ENCODE data around the gene GABRA5.

Gene GABRA5

GRCh38 chr15:26921433-26921832 lies 54.6 kb downstream of the GABRA5 start:
- no peaks in the 10 kb centered on the region for H3K4me1 ChIP-seq (ENCODE audit: control insufficient read depth, insufficient read depth, low read length)
- H3K27ac ChIP-seq (ENCODE audit: low read length) = no peak overlapping the region
- H3K27me3 ChIP-seq (ENCODE audit: control insufficient read depth in 1 of 2, insufficient read depth in 2 of 2, low read length in 2 of 2) = no peaks in the 10 kb centered on the region
- H3K36me3 ChIP-seq (ENCODE audit: control insufficient read depth in 2 of 2, insufficient read depth in 2 of 2, low read length in 2 of 2) = no peaks in the 10 kb centered on the region
- H3K9ac ChIP-seq (ENCODE audit: low read length in 2 of 2) = no peak overlapping the region
- peaks cover 1 to 7% of the 10 kb centered on the region in 2 donors for H3K9me3 ChIP-seq (ENCODE audit: control insufficient read depth in 2 of 2, low read length in 2 of 2)
- no peak overlapping the region for H3K4me3 ChIP-seq (ENCODE audit: low read length in 2 of 2)

GRCh38 chr15:26926081-26926480 lies 59.2 kb downstream of the GABRA5 start:
- Histone ChIP-seq H3K27me3 (ENCODE audit: control insufficient read depth in 1 of 2, insufficient read depth in 2 of 2, low read length in 2 of 2) (no peaks in the 10 kb centered on the region), H3K9me3 (ENCODE audit: control insufficient read depth in 2 of 2, low read length in 2 of 2) (peaks cover 1 to 3% of the 10 kb centered on the region in 2 donors), H3K4me1 (ENCODE audit: control insufficient read depth, insufficient read depth, low read length) (no peaks in the 10 kb centered on the region), H3K9ac (ENCODE audit: low read length in 2 of 2) (no peak overlapping the region), H3K36me3 (ENCODE audit: control insufficient read depth in 2 of 2, insufficient read depth in 2 of 2, low read length in 2 of 2) (no peaks in the 10 kb centered on the region), H3K4me3 (ENCODE audit: low read length in 2 of 2) (no peak overlapping the region), H3K27ac (ENCODE audit: low read length) (no peak overlapping the region)

- no peak overlapping the region for H3K4me3 ChIP-seq (ENCODE audit: low read length in 2 of 2)
- no peak overlapping the region for H3K27ac ChIP-seq (ENCODE audit: low read length)
- no peaks in the 10 kb centered on the region for H3K27me3 ChIP-seq (ENCODE audit: control insufficient read depth in 1 of 2, insufficient read depth in 2 of 2, low read length in 2 of 2)
- H3K4me1 ChIP-seq (ENCODE audit: control insufficient read depth, insufficient read depth, low read length) = no peaks in the 10 kb centered on the region
- no peak overlapping the region for H3K9ac ChIP-seq (ENCODE audit: low read length in 2 of 2)
- no peaks in the 10 kb centered on the region for H3K36me3 ChIP-seq (ENCODE audit: control insufficient read depth in 2 of 2, insufficient read depth in 2 of 2, low read length in 2 of 2)
- H3K9me3 ChIP-seq (ENCODE audit: control insufficient read depth in 2 of 2, low read length in 2 of 2) = peaks cover 1 to 3% of the 10 kb centered on the region in 2 donors
These were observed 61.2 kb downstream of the GABRA5 start for GRCh38 chr15:26928051-26928450.

GRCh38 chr15:26929588-26929987 lies 62.7 kb downstream of the GABRA5 start:
- Histone ChIP-seq H3K36me3 (ENCODE audit: control insufficient read depth in 2 of 2, insufficient read depth in 2 of 2, low read length in 2 of 2) (no peaks in the 10 kb centered on the region), H3K4me3 (ENCODE audit: low read length in 2 of 2) (no peak overlapping the region), H3K4me1 (ENCODE audit: control insufficient read depth, insufficient read depth, low read length) (no peaks in the 10 kb centered on the region), H3K27ac (ENCODE audit: low read length) (no peak overlapping the region), H3K9me3 (ENCODE audit: control insufficient read depth in 2 of 2, low read length in 2 of 2) (peaks cover 0 to 1% of the 10 kb centered on the region in 2 donors), H3K27me3 (ENCODE audit: control insufficient read depth in 1 of 2, insufficient read depth in 2 of 2, low read length in 2 of 2) (no peaks in the 10 kb centered on the region), H3K9ac (ENCODE audit: low read length in 2 of 2) (no peak overlapping the region)

- no peak overlapping the region for H3K9ac ChIP-seq (ENCODE audit: low read length in 2 of 2)
- H3K27me3 ChIP-seq (ENCODE audit: control insufficient read depth in 1 of 2, insufficient read depth in 2 of 2, low read length in 2 of 2) = no peaks in the 10 kb centered on the region
- H3K9me3 ChIP-seq (ENCODE audit: control insufficient read depth in 2 of 2, low read length in 2 of 2) = no peaks in the 10 kb centered on the region
- no peak overlapping the region for H3K4me3 ChIP-seq (ENCODE audit: low read length in 2 of 2)
- H3K36me3 ChIP-seq (ENCODE audit: control insufficient read depth in 2 of 2, insufficient read depth in 2 of 2, low read length in 2 of 2) = no peaks in the 10 kb centered on the region
- H3K27ac ChIP-seq (ENCODE audit: low read length) = no peak overlapping the region
- H3K4me1 ChIP-seq (ENCODE audit: control insufficient read depth, insufficient read depth, low read length) = no peaks in the 10 kb centered on the region
These were observed 68.0 kb downstream of the GABRA5 start for GRCh38 chr15:26934848-26935247.

GRCh38 chr15:26935322-26935721 lies 68.5 kb downstream of the GABRA5 start:
- H3K27ac ChIP-seq (ENCODE audit: low read length) = no peak overlapping the region
- H3K4me1 ChIP-seq (ENCODE audit: control insufficient read depth, insufficient read depth, low read length) = no peaks in the 10 kb centered on the region
- no peaks in the 10 kb centered on the region for H3K9me3 ChIP-seq (ENCODE audit: control insufficient read depth in 2 of 2, low read length in 2 of 2)
- H3K36me3 ChIP-seq (ENCODE audit: control insufficient read depth in 2 of 2, insufficient read depth in 2 of 2, low read length in 2 of 2) = no peaks in the 10 kb centered on the region
- H3K4me3 ChIP-seq (ENCODE audit: low read length in 2 of 2) = no peak overlapping the region
- H3K27me3 ChIP-seq (ENCODE audit: control insufficient read depth in 1 of 2, insufficient read depth in 2 of 2, low read length in 2 of 2) = no peaks in the 10 kb centered on the region
- H3K9ac ChIP-seq (ENCODE audit: low read length in 2 of 2) = no peak overlapping the region

- H3K4me1 ChIP-seq (ENCODE audit: control insufficient read depth, insufficient read depth, low read length) = no peaks in the 10 kb centered on the region
- H3K9me3 ChIP-seq (ENCODE audit: control insufficient read depth in 2 of 2, low read length in 2 of 2) = no peaks in the 10 kb centered on the region
- H3K27me3 ChIP-seq (ENCODE audit: control insufficient read depth in 1 of 2, insufficient read depth in 2 of 2, low read length in 2 of 2) = no peaks in the 10 kb centered on the region
- H3K36me3 ChIP-seq (ENCODE audit: control insufficient read depth in 2 of 2, insufficient read depth in 2 of 2, low read length in 2 of 2) = no peaks in the 10 kb centered on the region
- no peak overlapping the region for H3K4me3 ChIP-seq (ENCODE audit: low read length in 2 of 2)
- no peak overlapping the region for H3K27ac ChIP-seq (ENCODE audit: low read length)
- H3K9ac ChIP-seq (ENCODE audit: low read length in 2 of 2) = no peak overlapping the region
These were observed 69.6 kb downstream of the GABRA5 start for GRCh38 chr15:26936502-26936901.

GRCh38 chr15:26937134-26937533 lies 70.3 kb downstream of the GABRA5 start:
- no peaks in the 10 kb centered on the region for H3K4me1 ChIP-seq (ENCODE audit: control insufficient read depth, insufficient read depth, low read length)
- no peak overlapping the region for H3K27ac ChIP-seq (ENCODE audit: low read length)
- no peaks in the 10 kb centered on the region for H3K36me3 ChIP-seq (ENCODE audit: control insufficient read depth in 2 of 2, insufficient read depth in 2 of 2, low read length in 2 of 2)
- H3K9ac ChIP-seq (ENCODE audit: low read length in 2 of 2) = no peak overlapping the region
- H3K9me3 ChIP-seq (ENCODE audit: control insufficient read depth in 2 of 2, low read length in 2 of 2) = no peaks in the 10 kb centered on the region
- no peak overlapping the region for H3K4me3 ChIP-seq (ENCODE audit: low read length in 2 of 2)
- no peaks in the 10 kb centered on the region for H3K27me3 ChIP-seq (ENCODE audit: control insufficient read depth in 1 of 2, insufficient read depth in 2 of 2, low read length in 2 of 2)

GRCh38 chr15:26939398-26939797 lies 72.5 kb downstream of the GABRA5 start:
- Histone ChIP-seq H3K4me3 (ENCODE audit: low read length in 2 of 2) (no peak overlapping the region), H3K27me3 (ENCODE audit: control insufficient read depth in 1 of 2, insufficient read depth in 2 of 2, low read length in 2 of 2) (no peaks in the 10 kb centered on the region), H3K27ac (ENCODE audit: low read length) (no peak overlapping the region), H3K4me1 (ENCODE audit: control insufficient read depth, insufficient read depth, low read length) (no peaks in the 10 kb centered on the region), H3K9me3 (ENCODE audit: control insufficient read depth in 2 of 2, low read length in 2 of 2) (no peaks in the 10 kb centered on the region), H3K36me3 (ENCODE audit: control insufficient read depth in 2 of 2, insufficient read depth in 2 of 2, low read length in 2 of 2) (no peaks in the 10 kb centered on the region), H3K9ac (ENCODE audit: low read length in 2 of 2) (no peak overlapping the region)

GRCh38 chr15:26941489-26941888 lies 74.6 kb downstream of the GABRA5 start:
- H3K4me3 ChIP-seq (ENCODE audit: low read length in 2 of 2) = no peak overlapping the region
- no peaks in the 10 kb centered on the region for H3K4me1 ChIP-seq (ENCODE audit: control insufficient read depth, insufficient read depth, low read length)
- H3K9ac ChIP-seq (ENCODE audit: low read length in 2 of 2) = no peak overlapping the region
- no peaks in the 10 kb centered on the region for H3K27me3 ChIP-seq (ENCODE audit: control insufficient read depth in 1 of 2, insufficient read depth in 2 of 2, low read length in 2 of 2)
- no peaks in the 10 kb centered on the region for H3K9me3 ChIP-seq (ENCODE audit: control insufficient read depth in 2 of 2, low read length in 2 of 2)
- no peaks in the 10 kb centered on the region for H3K36me3 ChIP-seq (ENCODE audit: control insufficient read depth in 2 of 2, insufficient read depth in 2 of 2, low read length in 2 of 2)
- H3K27ac ChIP-seq (ENCODE audit: low read length) = no peak overlapping the region

GRCh38 chr15:26943866-26944265 lies 77.0 kb downstream of the GABRA5 start:
- Histone ChIP-seq H3K27me3 (ENCODE audit: control insufficient read depth in 1 of 2, insufficient read depth in 2 of 2, low read length in 2 of 2) (no peaks in the 10 kb centered on the region), H3K4me1 (ENCODE audit: control insufficient read depth, insufficient read depth, low read length) (no peaks in the 10 kb centered on the region), H3K9me3 (ENCODE audit: control insufficient read depth in 2 of 2, low read length in 2 of 2) (no peaks in the 10 kb centered on the region), H3K4me3 (ENCODE audit: low read length in 2 of 2) (no peak overlapping the region), H3K9ac (ENCODE audit: low read length in 2 of 2) (no peak overlapping the region), H3K27ac (ENCODE audit: low read length) (no peak overlapping the region), H3K36me3 (ENCODE audit: control insufficient read depth in 2 of 2, insufficient read depth in 2 of 2, low read length in 2 of 2) (no peaks in the 10 kb centered on the region)
